Measurements from ENCODE around the gene TBC1D26. TPM values are rescaled to one million over a fixed set of nuclear protein-coding genes. Genes with fewer than 3 reads are reported as not detected.
"Not testable (repeated sequence)": the region's sequence is repeated elsewhere in the genome, so short reads cannot be mapped to it uniquely, and the experiment has no call there.

TBC1D26 gene
- total RNA-seq, 6 donors from 2014 or later: 0.11 to 5.7 TPM; not detected in 4

DNA sequence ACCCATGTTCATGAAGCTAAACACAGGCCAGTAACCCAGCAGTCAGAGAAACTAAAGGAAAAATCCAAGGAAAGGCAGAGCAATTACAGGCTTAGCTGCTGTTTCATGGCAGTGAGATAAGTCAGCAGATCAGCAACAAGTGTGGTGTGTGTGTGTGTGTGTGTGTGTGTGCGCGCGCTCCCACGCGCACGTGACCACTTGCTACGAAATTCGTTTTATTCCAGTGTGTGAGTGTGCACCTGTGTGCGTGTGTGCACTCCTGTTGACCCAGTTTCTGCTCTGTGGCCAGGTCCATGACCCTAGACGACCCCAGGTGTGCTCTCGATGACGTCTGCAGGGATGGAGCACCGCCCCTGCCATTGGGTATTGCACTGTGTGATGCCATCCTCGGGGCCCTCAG lies 1.5 kb upstream of the TBC1D26 start:
- ATAC-seq (ENCODE audit: low FRiP score in 2 of 2); H3K4me3 ChIP-seq; H3K27me3 ChIP-seq; H3K9me3 ChIP-seq; H3K4me1 ChIP-seq; H3K27ac ChIP-seq; H3K36me3 ChIP-seq: not testable (repeated sequence)
- WGBS, 2 donors: 92% methylated on average over 13 of the region's 14 CpGs; no CpG with 5 or more reads in 1 of the 2 donors
- peak in 1 of 2 donors; percentile 50 for DNase-seq

- H3K4me3 ChIP-seq; H3K27me3 ChIP-seq; H3K36me3 ChIP-seq; DNase-seq; H3K9me3 ChIP-seq; H3K4me1 ChIP-seq; H3K27ac ChIP-seq; ATAC-seq (ENCODE audit: low FRiP score in 2 of 2): not testable (repeated sequence)
- WGBS, 2 donors: 84 to 92% methylated on average over 5 to 7 of the region's 10 CpGs
These were observed 1.2 kb downstream of the TBC1D26 start for GRCh38 chr17:15733174-15733789.

- DNase-seq; H3K27me3 ChIP-seq; H3K4me3 ChIP-seq; H3K27ac ChIP-seq; ATAC-seq (ENCODE audit: low FRiP score in 2 of 2); H3K9me3 ChIP-seq; H3K36me3 ChIP-seq; H3K4me1 ChIP-seq: not testable (repeated sequence)
- WGBS, 2 donors: 69 to 89% methylated on average over 4 to 5 of the region's 5 CpGs
These were observed 4.5 kb downstream of the TBC1D26 start for GRCh38 chr17:15736578-15736977.

GRCh38 chr17:15738066-15738465 lies 6.0 kb downstream of the TBC1D26 start:
- H3K4me1 ChIP-seq: no peaks in the 10 kb centered on the region
- no peaks in the 10 kb centered on the region for H3K27me3 ChIP-seq
- no peak for ATAC-seq (ENCODE audit: low FRiP score in 2 of 2)
- 89 to 93% methylated on average over 7 to 10 of the region's 10 CpGs for WGBS, 2 donors
- no peaks in the 10 kb centered on the region for H3K9me3 ChIP-seq
- peak in 1 of 2 donors; percentile 38 for DNase-seq
- TF ChIP-seq EP300 (IDR thresholded peaks at IDR 0.05) (no peak), POLR2A (IDR thresholded peaks at IDR 0.05) (no peak), POLR2AphosphoS5 (IDR thresholded peaks at IDR 0.05) (no peak), CTCF (IDR thresholded peaks at IDR 0.05) (no peak)
- H3K27ac ChIP-seq: no peak overlapping the region
- no peaks in the 10 kb centered on the region for H3K36me3 ChIP-seq
- H3K4me3 ChIP-seq: no peak overlapping the region

GRCh38 chr17:15739259-15739658 lies 7.2 kb downstream of the TBC1D26 start:
- H3K4me3 ChIP-seq; H3K9me3 ChIP-seq; ATAC-seq (ENCODE audit: low FRiP score in 2 of 2); H3K36me3 ChIP-seq; H3K27me3 ChIP-seq; DNase-seq; H3K4me1 ChIP-seq; H3K27ac ChIP-seq: not testable (repeated sequence)
- WGBS, 2 donors: 90 to 91% methylated on average over 10 to 11 of the region's 11 CpGs

GRCh38 chr17:15740041-15740440 lies 8.0 kb downstream of the TBC1D26 start:
- not testable (repeated sequence) for ATAC-seq (ENCODE audit: low FRiP score in 2 of 2); H3K27ac ChIP-seq; H3K4me1 ChIP-seq; H3K9me3 ChIP-seq; H3K27me3 ChIP-seq; DNase-seq; H3K36me3 ChIP-seq; H3K4me3 ChIP-seq
- 58 to 64% methylated on average over 5 to 8 of the region's 8 CpGs for WGBS, 2 donors

DNA sequence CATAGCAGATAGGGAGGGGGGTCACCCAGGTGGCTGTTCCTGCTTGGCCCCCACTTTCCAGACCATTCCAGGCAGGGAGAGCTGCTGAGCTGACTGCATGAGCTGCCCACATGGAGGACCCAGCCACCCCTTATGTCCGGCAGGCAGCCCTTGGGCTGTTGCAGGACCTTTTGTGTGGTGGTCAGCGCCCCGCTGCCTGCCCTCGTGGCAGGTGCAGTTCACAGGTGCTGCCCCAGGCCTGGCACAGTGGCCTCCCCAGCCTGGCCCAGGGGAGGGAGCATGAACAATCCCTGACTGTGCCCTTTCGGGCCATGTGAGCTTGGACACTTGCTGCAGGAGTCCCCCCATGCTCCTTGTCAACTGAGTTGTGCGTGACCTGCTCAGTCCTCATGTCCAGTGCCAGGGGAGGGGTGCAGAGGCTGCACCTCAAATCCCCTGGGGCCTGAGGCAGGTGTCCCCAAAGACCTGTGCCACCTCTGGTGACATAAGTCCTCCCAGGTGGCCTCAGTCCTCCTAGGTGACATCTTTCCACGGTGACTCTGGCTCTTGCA lies 8.6 kb downstream of the TBC1D26 start:
- no peak for TF ChIP-seq CTCF (IDR thresholded peaks at IDR 0.05)
- TF ChIP-seq EP300 (IDR thresholded peaks at IDR 0.05): no peak
- TF ChIP-seq POLR2AphosphoS5 (IDR thresholded peaks at IDR 0.05): no peak
- TF ChIP-seq POLR2A (IDR thresholded peaks at IDR 0.05): no peak
- H3K4me3 ChIP-seq: no peak overlapping the region
- ATAC-seq (ENCODE audit: low FRiP score in 2 of 2) (no peak), DNase-seq (peak in 1 of 2 donors; percentile 55)
- no peaks in the 10 kb centered on the region for H3K27me3 ChIP-seq
- H3K9me3 ChIP-seq: no peaks in the 10 kb centered on the region
- 96% methylated on average over 4 of the region's 7 CpGs; no CpG with 5 or more reads in 1 of the 2 donors for WGBS, 2 donors
- H3K36me3 ChIP-seq: no peaks in the 10 kb centered on the region
- peaks cover 0 to 6% (median 0%) of the 10 kb centered on the region in 4 donors for H3K4me1 ChIP-seq
- H3K27ac ChIP-seq: no peak overlapping the region
